Stimulated activated naive B cell treated with anti-CD40 and anti-IgM and Interleukin-4, amounts not matched to agents 10 μg/mL and 1 μg/mL and 100 μg/mL, for 72 hours (primary cell): ENCODE results near the gene P2RX6.
A peak's percentile ranks its signal among the peaks of the same experiment; 100 is the strongest.
"Not testable (repeated sequence)": the region's sequence is repeated elsewhere in the genome, so short reads cannot be mapped to it uniquely, and the experiment has no call there.

Source experiments
- ATAC-seq, 2 donors: fragments of 150-1000 bp; cut with Tn5 transposase; replicated peaks; 2 replicates each; pipeline ENCODE4 v1.10.0; 2021; ENCODE audit warnings: moderate library complexity in 1 of 2
- DNase-seq: peaks from one replicate; pipeline ENCODE4 v3.0.0; 2021
- H3K27ac Mint-ChIP-seq: one replicate; pipeline ENCODE4 v1.8.0; 2022; ENCODE audit warnings: mild to moderate bottlenecking, mixed read lengths
- H3K27me3 Mint-ChIP-seq, 2 donors: one replicate each; pipeline ENCODE4 v1.8.0; 2022; ENCODE audit warnings: mixed read lengths in 2 of 2
- H3K36me3 Mint-ChIP-seq, 2 donors: one replicate each; pipeline ENCODE4 v1.8.0; 2022; ENCODE audit warnings: mixed read lengths in 2 of 2, mild to moderate bottlenecking in 1 of 2
- H3K4me1 Mint-ChIP-seq, 2 donors: one replicate each; pipeline ENCODE4 v1.8.0; 2022; ENCODE audit warnings: mixed read lengths in 2 of 2, mild to moderate bottlenecking in 1 of 2
- H3K4me3 Mint-ChIP-seq, 2 donors: one replicate each; pipeline ENCODE4 v1.8.0; 2022; ENCODE audit warnings: mild to moderate bottlenecking in 2 of 2, mixed read lengths in 2 of 2, moderate library complexity in 1 of 2
- H3K9me3 Mint-ChIP-seq, 2 donors: one replicate each; pipeline ENCODE4 v1.8.0; 2022; ENCODE audit warnings: mixed read lengths in 2 of 2, mild to moderate bottlenecking in 1 of 2

Gene P2RX6

DNA sequence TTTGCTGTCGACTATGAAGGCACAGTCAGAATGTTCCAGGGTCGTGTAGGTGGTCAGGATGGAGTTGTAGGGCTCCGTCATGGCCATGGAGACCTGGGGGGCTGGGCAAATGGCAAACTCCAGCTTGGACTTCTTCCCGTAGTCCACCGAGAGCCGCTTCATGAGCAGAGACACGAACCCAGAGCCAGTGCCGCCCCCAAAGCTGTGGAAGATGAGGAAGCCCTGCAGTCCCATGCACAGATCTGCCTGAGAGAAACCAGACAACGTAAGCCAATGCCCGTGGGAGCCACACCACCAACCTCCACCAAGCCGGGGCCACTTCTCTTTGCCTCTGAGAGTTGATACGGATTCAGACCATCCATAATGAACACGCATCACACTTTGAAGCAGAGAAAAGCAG, 5.8 kb upstream of the P2RX6 start:
- H3K4me3 Mint-ChIP-seq, H3K9me3 Mint-ChIP-seq, ATAC-seq, H3K27me3 Mint-ChIP-seq, H3K4me1 Mint-ChIP-seq, DNase-seq, H3K27ac Mint-ChIP-seq, H3K36me3 Mint-ChIP-seq: not testable (repeated sequence)

GRCh38 chr22:21009638-21010425, 5.1 kb upstream of the P2RX6 start:
- Mint-ChIP-seq H3K4me3 (no peak overlapping the region), H3K9me3 (no peaks in the 10 kb centered on the region), H3K4me1 (peaks cover 10 to 11% of the 10 kb centered on the region in 2 donors), H3K36me3 (no peaks in the 10 kb centered on the region), H3K27ac (no peak overlapping the region), H3K27me3 (no peaks in the 10 kb centered on the region)
- no peak for DNase-seq
- no peak for ATAC-seq

DNA sequence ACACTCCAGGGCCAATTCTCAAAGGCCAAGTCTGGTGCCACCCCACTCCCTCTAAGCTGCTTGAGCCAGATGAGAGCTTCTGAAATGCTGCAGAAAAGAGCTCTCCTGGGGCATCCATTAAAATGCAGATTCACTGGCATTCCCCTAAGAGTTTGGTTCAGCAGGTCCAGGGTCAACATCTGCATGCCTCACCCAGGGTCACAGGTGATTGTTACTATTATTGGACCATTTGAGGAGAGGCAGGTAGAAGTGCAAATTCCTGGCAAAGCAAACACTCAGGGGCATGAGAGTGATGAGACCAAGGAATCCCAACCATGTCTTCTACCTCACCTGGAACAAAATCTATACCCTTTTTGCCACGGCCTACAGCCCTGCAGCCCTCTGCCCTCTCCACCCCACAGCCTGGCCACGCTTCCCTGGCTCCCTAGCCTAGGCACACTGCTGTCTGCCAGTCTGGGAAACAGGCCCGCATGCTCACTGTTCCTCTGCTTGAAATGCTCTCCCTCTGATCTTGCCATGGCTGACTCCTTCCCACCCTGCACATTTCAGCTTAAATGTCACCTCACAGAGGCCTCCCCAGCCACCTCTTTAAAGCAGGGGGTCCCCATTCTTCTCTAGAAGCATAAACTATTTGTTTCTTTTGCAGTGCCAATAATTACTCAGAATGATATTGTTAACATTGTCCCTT, 4.4 kb upstream of the P2RX6 start:
- Mint-ChIP-seq H3K27me3 (no peaks in the 10 kb centered on the region), H3K4me3 (no peak overlapping the region), H3K27ac (peak overlapping the region; percentile 57), H3K36me3 (no peaks in the 10 kb centered on the region), H3K9me3 (no peaks in the 10 kb centered on the region), H3K4me1 (peaks cover 15 to 19% of the 10 kb centered on the region in 2 donors)
- DNase-seq, result no peak
- ATAC-seq, result no peak

- Mint-ChIP-seq H3K36me3 (no peaks in the 10 kb centered on the region), H3K27ac (no peak overlapping the region), H3K4me1 (peaks cover 20 to 25% of the 10 kb centered on the region in 2 donors), H3K9me3 (no peaks in the 10 kb centered on the region), H3K4me3 (no peak overlapping the region), H3K27me3 (peaks cover 0 to 10% of the 10 kb centered on the region in 2 donors)
- no peak for DNase-seq
- no peak for ATAC-seq
Measured at GRCh38 chr22:21012446-21013407, 2.2 kb upstream of the P2RX6 start.

DNA sequence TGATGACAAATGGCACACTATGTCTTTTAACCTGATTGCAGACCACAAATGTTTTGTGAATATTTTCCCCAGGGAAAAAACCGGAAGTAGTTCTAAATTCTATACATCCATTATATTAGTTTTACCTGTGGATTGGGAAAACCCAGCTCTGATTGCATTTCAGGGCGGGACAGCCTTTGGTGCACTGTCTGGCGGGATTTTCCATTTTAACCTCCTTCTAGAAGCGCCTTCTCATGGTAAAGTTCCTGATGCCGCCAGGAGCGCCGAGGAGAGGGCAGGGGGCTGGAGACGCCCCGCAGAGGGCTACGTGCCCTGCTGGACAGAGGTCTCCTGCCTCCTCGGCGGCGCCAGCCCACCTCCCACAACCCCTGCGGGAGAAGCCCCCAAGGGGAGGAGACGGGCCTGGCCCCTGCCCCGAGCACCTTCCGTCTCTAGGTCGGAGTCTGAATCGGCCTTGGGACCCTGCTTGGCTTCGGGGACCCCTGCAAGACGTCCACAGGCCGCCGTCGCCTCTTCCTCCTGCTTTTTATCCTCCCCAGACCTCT, 1.2 kb upstream of the P2RX6 start:
- ATAC-seq, result peak in 1 of 2 donors; percentile 18
- DNase-seq, result no peak
- Mint-ChIP-seq H3K4me1 (peaks cover 20 to 25% of the 10 kb centered on the region in 2 donors), H3K4me3 (peak overlapping the region; percentile 85 to 90), H3K36me3 (no peaks in the 10 kb centered on the region), H3K9me3 (no peaks in the 10 kb centered on the region), H3K27ac (peak overlapping the region; percentile 87), H3K27me3 (peaks cover 4 to 15% of the 10 kb centered on the region in 2 donors)

DNA sequence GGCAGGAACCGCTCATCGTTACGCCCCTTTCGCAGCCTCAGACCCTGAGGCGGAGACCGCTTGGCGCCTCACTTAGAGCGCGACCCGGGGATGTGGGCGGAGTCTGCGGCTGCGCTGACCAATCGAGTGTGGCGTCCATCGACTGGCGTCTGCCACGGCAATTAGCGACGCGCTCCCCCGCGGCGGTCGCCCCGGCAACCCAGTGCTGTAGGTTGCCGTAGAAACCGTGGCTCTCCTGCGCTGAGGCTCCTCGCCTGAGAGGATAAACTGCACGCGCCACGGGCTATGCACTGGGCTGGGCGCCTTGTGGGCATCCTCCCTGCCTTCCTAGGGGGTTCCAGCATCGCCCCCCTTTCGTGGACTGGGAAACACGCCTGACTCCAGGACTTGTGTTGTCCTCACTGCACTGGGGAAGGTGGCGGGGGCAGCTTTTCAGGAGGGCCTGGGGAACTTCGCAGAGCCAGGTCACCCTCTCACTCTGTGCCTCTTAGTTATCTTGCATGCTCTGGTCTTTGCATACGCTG, 701 bp upstream of the P2RX6 start:
- Mint-ChIP-seq H3K9me3 (no peaks in the 10 kb centered on the region), H3K4me1 (peaks cover 20 to 25% of the 10 kb centered on the region in 2 donors), H3K36me3 (no peaks in the 10 kb centered on the region), H3K27me3 (peaks cover 4 to 15% of the 10 kb centered on the region in 2 donors), H3K4me3 (peak overlapping the region; percentile 85 to 90), H3K27ac (peak overlapping the region; percentile 87)
- DNase-seq (peak; percentile 86), ATAC-seq (peak; percentile 95 to 96)

DNA sequence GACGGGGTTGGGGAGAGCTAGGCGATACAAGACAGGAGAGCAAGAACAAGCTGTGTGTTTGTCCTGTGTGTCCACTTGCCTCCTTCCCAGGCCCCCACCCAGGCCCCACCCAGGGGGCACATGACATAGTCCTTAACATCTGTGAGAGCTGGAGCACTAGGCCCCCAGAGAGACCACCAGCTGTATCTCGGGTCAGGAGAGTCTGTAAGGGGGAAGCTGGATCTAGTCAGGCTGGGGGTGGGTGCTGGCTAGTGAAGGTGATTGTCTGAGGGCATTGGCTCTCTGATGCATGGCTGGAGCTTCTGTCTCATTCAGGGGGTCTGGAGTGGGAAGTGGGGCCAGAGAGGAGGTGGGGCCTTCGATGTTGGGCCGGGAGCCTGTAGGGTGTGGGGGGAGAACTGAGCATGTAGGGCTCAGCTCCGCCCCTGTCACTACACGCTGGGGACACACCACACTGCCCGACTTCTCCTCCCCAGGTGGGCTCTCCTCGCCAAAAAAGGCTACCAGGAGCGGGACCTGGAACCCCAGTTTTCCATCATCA, 571 bp downstream of the P2RX6 start:
- DNase-seq, result no peak
- Mint-ChIP-seq H3K9me3 (no peaks in the 10 kb centered on the region), H3K36me3 (no peaks in the 10 kb centered on the region), H3K27ac (no peak overlapping the region), H3K4me1 (peaks cover 20 to 25% of the 10 kb centered on the region in 2 donors), H3K27me3 (peaks cover 4 to 21% of the 10 kb centered on the region in 2 donors), H3K4me3 (peak overlapping the region in 1 of 2 donors; percentile 85)
- ATAC-seq, result no peak

- ATAC-seq, result no peak
- peaks cover 4 to 33% of the 10 kb centered on the region in 2 donors for H3K27me3 Mint-ChIP-seq
- no peaks in the 10 kb centered on the region for H3K9me3 Mint-ChIP-seq
- no peak overlapping the region for H3K4me3 Mint-ChIP-seq
- H3K4me1 Mint-ChIP-seq, result peaks cover 22 to 25% of the 10 kb centered on the region in 2 donors
- DNase-seq, result no peak
- H3K27ac Mint-ChIP-seq, result no peak overlapping the region
- no peaks in the 10 kb centered on the region for H3K36me3 Mint-ChIP-seq
Measured at GRCh38 chr22:21016644-21017420, 1.9 kb downstream of the P2RX6 start.

DNA sequence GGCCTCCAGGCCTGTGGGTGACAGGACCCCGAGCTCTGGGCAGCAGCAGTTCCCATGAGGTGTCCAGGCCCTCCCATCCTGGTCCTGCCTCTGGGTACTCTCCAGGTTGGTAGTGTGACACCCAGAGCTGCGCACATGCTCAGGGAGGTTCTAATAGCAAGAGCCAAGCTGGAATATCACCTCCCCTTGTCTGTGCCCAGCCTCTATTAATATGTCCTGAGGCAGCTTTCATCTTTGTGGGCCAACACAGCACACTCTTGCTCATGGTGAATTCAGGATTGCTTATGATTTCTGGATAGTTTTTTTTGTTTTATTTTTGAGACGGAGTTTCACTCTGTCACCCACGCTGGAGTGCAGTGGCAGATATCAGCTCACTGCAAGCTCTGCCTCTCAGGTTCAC, 3.3 kb downstream of the P2RX6 start:
- DNase-seq (no peak), ATAC-seq (no peak)
- H3K36me3 Mint-ChIP-seq, result no peaks in the 10 kb centered on the region
- peak overlapping the region; percentile 77 for H3K27ac Mint-ChIP-seq
- peaks cover 22 to 25% of the 10 kb centered on the region in 2 donors for H3K4me1 Mint-ChIP-seq
- H3K9me3 Mint-ChIP-seq, result no peaks in the 10 kb centered on the region
- H3K4me3 Mint-ChIP-seq, result no peak overlapping the region
- H3K27me3 Mint-ChIP-seq, result peaks cover 4 to 38% of the 10 kb centered on the region in 2 donors

GRCh38 chr22:21020802-21021429, 6.0 kb downstream of the P2RX6 start:
- peaks cover 10 to 43% of the 10 kb centered on the region in 2 donors for H3K27me3 Mint-ChIP-seq
- ATAC-seq, result peak; percentile 68 to 84
- H3K4me1 Mint-ChIP-seq, result peaks cover 11 to 13% of the 10 kb centered on the region in 2 donors
- H3K4me3 Mint-ChIP-seq, result no peak overlapping the region
- no peak overlapping the region for H3K27ac Mint-ChIP-seq
- no peaks in the 10 kb centered on the region for H3K9me3 Mint-ChIP-seq
- DNase-seq, result no peak
- H3K36me3 Mint-ChIP-seq, result no peaks in the 10 kb centered on the region

DNA sequence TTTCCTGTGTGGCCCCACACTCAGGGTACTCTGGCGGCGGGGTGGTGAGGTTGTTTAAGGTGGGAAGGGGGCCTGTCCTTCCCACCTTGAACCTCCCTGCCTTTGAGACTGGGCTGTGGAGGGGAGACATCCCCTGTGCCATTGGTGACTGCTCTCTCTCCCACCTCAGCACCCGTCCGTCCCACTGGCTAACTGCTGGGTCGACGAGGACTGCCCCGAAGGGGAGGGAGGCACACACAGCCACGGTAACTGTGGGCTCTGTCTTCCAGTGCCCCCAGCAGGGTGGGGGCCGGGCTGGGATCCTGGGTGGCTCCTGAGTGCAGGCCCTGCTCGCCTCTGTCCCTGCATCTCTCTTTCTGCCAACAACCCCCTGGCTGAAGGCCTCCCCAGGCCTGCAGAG, 7.5 kb downstream of the P2RX6 start:
- H3K27me3 Mint-ChIP-seq, result peaks cover 15 to 35% of the 10 kb centered on the region in 2 donors
- DNase-seq (no peak), ATAC-seq (no peak)
- no peaks in the 10 kb centered on the region for H3K36me3 Mint-ChIP-seq
- peaks cover 5 to 7% of the 10 kb centered on the region in 2 donors for H3K4me1 Mint-ChIP-seq
- H3K4me3 Mint-ChIP-seq, result no peak overlapping the region
- no peaks in the 10 kb centered on the region for H3K9me3 Mint-ChIP-seq
- no peak overlapping the region for H3K27ac Mint-ChIP-seq

- Mint-ChIP-seq H3K4me1 (peaks cover 5 to 7% of the 10 kb centered on the region in 2 donors), H3K27me3 (peaks cover 11 to 31% of the 10 kb centered on the region in 2 donors), H3K27ac (no peak overlapping the region), H3K36me3 (no peaks in the 10 kb centered on the region), H3K4me3 (no peak overlapping the region), H3K9me3 (no peaks in the 10 kb centered on the region)
- DNase-seq, result no peak
- peak in 1 of 2 donors; percentile 34 for ATAC-seq
Measured at GRCh38 chr22:21022955-21023614, 8.1 kb downstream of the P2RX6 start.
